ENCODE results near the gene EML2.
"Not testable (repeated sequence)": the region's sequence is repeated elsewhere in the genome, so short reads cannot be mapped to it uniquely, and the experiment has no call there.

EML2 gene

GRCh38 chr19:45638930-45639729 lies at the start of gene EML2:
TSS of gene EML2 (minus strand) at chr19:45639397. CDS start at chr19:45639376, 21 bp downstream.
- DNase-seq: peak; percentile 39 to 48

DNA sequence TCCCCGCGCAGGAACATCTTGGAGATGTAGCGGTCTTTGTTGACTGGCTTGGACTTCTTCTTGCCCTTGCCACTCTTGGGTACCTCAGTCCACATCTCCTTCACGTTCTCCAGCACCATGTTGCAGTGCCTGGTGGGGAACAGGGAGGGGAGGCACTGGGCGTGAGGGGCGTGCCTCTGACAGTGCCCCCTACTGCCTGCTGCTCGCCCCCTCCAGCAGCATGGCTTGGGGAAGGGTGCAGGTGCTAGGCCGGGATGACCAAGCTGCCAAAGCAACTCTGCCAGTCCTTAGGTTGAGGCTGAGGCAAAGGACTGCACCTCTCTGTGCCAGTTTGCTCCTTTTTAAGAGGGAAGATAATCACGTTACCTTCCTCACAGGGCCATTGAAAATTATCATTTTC lies 48.4 kb upstream of the EML2 start:
- no peak for DNase-seq

DNA sequence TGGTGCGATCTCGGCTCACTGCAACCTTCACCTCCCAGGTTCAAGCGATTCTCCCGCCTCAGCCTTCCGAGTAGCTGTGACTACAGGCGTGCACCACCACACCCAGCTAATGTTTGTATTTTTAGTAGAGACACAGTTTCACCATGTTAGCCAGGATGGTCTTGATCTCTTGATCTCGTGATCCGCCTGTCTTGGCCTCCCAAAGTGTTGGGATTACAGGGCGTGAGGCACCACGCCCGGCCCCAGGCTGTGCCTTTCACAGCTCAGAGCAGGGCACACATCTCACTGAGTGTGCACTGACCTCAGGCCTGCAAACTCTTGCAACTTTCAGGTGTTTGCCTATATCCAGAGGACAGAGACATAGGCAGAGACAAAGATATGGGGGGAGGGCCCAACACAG lies 45.8 kb upstream of the EML2 start:
- not testable (repeated sequence) for DNase-seq

- DNase-seq: no peak
Measured at GRCh38 chr19:45682908-45683307, 43.7 kb upstream of the EML2 start.

DNA sequence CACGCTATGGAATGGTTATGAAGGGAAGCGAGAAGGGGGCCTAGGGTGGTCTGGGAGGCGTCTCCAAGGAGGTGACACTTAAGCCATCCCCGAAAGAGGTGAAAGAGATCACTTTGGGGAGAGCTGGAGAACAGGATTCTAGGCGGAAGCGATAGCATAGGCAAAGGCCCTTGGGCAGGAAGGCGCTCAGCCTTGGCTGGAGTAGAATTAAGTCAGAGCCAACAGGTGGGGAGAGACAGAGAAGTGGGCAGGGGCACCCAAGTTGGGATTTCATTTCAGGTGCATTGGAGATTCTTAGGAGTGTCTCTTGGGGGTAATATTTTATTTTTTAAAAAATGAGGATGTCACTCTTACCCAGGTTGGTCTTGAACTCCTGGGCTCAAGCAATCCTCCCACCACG lies 42.9 kb upstream of the EML2 start:
- DNase-seq: no peak

- peak; percentile 89 to 90 for DNase-seq
Measured at GRCh38 chr19:45681391-45682015, 42.3 kb upstream of the EML2 start.

GRCh38 chr19:45677351-45678230 lies 38.4 kb upstream of the EML2 start:
- peak; percentile 82 to 87 for DNase-seq

- peak; percentile 34 to 53 for DNase-seq
Measured at GRCh38 chr19:45676851-45677263, 37.7 kb upstream of the EML2 start.

DNA sequence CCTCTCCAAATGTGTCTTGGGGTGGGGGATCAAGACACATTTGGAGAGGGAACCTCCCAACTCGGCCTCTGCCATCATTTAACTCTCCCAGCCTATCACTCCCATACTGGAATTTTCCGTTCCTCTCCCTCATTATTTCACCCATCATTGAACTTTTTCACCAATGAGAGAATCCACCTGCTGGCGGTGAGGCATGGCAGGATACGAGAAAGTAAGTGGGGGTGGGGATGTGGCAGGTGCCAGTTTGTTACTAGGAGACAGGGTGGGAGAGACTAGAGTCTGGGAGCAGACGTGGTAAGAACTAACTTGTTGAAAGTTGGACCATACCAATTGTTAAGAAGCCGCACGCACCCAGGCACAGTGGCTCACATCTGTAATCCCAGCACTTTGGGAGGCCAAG lies 35.7 kb upstream of the EML2 start:
- no peak for DNase-seq

GRCh38 chr19:45670670-45671453 lies 31.7 kb upstream of the EML2 start:
- peak; percentile 56 to 64 for DNase-seq

DNA sequence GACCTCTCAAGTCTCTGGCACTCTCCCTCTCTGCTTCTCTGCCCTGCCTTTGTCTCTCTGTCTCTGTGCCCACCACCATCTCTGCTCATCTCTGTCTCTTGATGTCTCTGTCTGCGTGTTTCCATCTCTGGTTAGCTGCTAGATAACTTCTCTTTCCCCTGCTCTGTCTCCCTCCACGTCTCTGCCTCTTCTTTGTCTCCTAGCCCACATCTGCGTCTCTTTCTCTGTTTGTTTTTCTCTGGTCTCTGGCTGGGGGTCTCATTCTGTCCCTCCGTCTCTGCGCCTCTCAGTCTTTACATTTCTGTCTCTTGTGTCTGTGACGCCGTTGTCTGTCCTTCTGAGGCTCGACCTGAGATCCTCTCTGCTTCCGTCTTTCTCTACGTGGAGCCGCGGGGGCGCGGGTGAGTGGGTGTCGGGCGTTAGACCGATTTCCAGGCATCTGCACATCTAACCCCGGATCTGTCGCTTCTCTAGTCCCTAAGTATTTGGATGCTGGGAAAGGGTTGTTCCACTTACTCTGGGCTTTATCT lies 29.2 kb upstream of the EML2 start:
- peak in 1 of 2 donors; percentile 30 for DNase-seq

DNA sequence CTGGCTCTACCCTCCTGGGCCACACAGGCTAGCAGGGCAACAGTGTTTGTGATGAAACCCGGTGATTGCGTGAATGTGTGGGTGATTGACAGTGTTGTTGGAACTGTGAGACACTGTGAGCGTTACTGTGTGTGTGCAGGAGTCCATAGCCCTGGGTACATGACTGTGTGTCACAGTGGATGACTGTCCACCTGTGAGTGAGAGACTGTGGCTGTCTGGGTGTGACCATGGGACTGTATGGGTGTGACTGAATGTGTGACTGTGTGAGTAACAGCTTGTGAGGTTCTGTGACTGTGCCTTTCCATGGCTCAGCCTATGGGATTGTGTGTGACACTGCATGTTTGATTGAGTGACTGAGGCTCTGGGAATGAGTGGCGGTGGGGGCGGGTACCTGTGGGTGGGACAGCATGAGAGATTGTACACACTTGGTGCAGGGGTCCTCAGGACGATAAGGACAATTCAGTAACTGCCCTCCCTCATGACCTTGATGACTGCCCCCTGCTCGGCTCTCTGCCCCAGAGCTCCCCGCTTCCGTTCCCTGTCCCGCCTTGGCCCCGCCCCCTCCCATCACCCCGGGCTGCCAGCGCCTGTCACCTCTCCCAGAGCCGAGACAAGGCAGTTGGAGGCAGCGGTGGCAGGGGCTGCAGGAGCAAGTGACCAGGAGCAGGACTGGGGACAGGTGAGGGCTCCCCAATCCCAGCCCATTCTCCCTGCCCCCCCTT lies 28.6 kb upstream of the EML2 start, which contains the start of gene GIPR:
TSS of gene GIPR (plus strand) at position 602 of the 722 bp plus-strand sequence. CDS start 1,300 bp downstream, outside the sequence.
- DNase-seq: peak; percentile 53 to 61

DNA sequence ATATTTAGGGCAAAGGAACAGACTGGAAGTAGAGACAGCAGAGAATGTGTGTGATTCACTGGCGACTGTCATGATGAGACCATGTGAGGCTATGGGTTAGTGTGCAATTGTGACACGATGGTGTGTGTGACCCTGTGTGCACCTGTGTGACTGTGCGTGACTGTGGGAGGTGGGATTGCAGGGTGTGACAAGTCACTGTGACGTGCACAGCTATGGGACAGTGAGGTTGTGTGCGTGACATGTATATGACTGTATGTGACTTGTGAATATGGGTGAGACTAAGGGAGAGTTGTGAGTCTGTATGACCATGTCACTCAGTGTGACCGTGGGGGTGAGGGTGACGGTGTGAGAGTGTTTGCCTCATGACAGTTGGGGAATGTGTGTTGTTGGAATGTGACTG lies 25.4 kb upstream of the EML2 start:
- DNase-seq: no peak

DNA sequence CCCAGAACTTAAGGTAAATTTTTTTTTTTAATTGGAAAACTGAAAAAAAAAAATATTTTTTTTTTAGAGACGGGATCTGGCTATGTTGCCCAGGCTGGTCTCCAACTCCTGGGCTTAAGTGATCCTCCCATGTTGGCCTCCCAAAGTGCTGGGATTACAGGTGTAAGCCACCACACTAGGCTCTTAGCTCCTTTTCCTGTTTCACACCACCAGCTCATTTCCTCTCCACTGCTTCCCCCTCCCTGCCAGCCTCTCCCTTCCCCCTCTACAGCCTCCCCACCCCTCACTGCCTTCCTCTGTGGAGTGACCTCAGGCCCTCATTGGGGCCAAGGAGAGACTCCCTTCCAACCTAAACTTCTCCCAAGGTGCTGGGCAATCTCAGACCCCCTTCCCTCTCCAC lies 24.6 kb upstream of the EML2 start:
- no peak for DNase-seq

DNA sequence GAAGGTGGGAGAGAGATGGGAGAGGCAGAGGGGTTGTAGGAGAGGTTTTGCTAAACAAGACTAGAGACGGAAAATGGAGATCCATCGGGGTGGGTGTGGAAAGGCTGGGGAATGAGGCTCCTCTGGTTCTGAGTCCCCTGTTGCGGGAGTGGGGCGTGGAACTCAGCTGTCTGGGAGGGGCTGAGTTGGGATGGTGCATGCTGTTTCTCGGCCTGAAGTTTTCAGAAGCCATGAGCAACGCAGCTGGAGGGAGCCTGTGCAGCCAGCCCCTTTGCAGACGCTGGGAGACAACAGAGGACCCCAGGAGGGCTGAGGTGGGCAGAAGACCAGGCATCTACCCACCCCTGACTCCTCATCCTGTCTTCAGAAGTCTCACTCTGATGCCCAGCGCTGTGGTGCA lies 21.4 kb upstream of the EML2 start:
- no peak for DNase-seq

DNA sequence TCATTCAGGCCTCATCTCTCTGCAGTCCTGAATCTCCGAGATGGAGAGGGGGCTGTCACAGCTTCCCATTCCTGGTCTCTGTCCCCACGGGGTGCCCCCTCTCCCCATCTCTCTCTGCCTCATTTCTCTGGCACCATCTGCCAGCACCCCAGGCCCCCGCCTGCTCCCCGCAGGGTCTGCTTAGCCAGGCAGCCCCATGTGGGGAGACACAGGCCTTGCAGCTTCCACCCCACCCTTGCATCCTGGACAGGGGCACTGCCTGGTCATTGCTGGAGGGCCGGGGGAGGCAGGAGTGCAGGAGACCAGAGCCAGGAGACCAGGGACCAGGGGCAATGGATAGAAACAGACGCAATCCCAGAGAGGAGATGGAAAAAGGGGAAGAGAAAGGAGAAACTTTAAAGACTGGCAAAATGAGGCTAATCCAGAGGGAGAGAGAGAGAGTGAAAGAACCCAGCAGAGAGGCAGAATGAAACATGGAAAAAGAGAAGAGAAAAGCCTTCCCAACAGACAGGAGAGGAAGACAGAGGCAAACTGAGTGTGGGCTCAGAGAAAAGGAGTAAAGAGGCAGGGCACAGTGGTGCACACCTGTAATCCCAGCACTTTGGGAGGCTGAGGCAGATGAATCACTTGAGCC lies 20.0 kb upstream of the EML2 start:
- DNase-seq: no peak

DNA sequence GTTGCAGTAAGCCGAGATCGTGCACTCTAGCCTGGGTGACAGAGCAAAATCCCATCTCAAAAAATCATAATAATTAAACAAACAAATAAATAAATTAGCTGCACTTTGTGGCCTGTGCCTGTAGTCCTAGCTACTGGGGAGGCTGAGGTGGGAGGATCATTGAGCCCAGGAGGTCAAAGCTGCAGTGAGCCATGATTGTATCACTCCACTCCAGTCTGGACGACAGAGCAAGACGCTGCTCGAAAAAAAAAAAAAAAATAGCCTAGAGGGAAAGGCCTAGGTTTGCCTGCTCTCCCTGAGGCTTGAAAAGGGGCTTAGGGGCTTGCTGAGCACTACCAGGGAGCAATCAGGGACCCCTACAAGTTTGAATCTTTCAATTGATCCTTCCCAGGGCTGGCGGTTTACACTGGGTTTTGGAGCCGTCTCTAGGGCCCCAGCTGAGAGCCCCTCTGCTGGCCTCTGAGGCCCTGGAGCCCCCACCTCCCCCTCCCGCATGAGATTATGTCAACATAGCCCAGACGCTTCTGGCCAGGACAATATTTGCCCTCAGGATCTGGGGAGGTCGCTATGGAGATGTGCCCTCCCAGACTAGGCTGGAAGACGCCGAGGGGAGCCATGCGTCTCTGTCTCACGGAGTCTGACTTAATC lies 18.4 kb upstream of the EML2 start:
- no peak for DNase-seq

DNA sequence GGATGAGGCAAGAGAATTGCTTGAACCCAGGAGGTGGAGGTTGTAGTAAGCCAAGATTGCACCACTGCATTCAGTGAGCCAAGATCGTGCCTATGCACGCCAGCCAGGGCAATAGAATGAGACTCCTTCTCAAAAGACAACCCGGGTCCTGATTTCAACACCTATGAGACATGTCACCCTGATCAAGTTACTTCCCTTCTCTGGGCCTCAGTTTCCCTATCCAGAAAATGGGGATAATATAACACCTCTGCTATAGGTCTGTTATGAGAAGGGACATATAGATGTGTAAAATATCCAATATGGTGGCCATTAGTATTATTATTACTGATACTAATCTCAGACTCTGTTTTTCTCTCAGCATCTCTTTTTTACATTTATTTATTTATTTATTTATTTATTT lies 15.9 kb upstream of the EML2 start:
- no peak for DNase-seq

- no peak for DNase-seq
Measured at GRCh38 chr19:45653634-45654033, 14.4 kb upstream of the EML2 start.

GRCh38 chr19:45650722-45651121 lies 11.5 kb upstream of the EML2 start:
- no peak for DNase-seq

DNA sequence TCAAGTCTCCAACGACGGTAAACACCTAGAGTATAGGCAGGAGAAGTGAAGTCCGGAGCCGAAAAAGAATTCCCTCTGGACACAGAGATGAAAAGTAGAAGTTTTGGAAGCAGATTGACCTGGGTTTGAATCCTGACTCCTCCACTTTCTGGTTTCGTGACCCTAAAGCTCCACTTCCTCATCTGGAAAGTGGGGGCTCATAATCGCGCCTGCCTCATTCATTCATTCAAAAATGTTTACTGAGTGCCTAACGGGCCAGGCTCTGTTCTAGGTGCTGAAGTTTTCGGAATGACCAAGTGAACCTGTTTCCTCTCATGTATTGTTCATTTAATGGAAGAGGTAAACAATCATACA lies 7.1 kb upstream of the EML2 start:
- DNase-seq: no peak
